Fibroblast of skin of abdomen (primary cell): Measurements from ENCODE around the gene SHC2. TPM values are rescaled to one million over a fixed set of nuclear protein-coding genes. Genes with fewer than 3 reads are reported as not detected.

Experiments used
- DNase-seq: peaks from one replicate; pipeline ENCODE4 v3.0.0-alpha.2; 2013
- polyA plus RNA-seq, 2 experiments: library from polyadenylated mRNA; unstranded; fragments of 120-200 nt; gene quantifications; one replicate each; pipeline ENCODE4 v1.2.1, GENCODE V29; 2013; ENCODE audit not compliant: insufficient read length in 2 of 2

SHC2 gene
- polyA plus RNA-seq (2013, experiment 1 of 2; ENCODE audit: insufficient read length): 1.9 TPM
- 1.6 TPM for polyA plus RNA-seq (2013, experiment 2 of 2; ENCODE audit: insufficient read length)

GRCh38 chr19:460877-461720 lies at the start of gene SHC2:
TSS of gene SHC2 (minus strand) at chr19:461033. CDS start at chr19:460996, 37 bp downstream.
- no peak for DNase-seq

DNA sequence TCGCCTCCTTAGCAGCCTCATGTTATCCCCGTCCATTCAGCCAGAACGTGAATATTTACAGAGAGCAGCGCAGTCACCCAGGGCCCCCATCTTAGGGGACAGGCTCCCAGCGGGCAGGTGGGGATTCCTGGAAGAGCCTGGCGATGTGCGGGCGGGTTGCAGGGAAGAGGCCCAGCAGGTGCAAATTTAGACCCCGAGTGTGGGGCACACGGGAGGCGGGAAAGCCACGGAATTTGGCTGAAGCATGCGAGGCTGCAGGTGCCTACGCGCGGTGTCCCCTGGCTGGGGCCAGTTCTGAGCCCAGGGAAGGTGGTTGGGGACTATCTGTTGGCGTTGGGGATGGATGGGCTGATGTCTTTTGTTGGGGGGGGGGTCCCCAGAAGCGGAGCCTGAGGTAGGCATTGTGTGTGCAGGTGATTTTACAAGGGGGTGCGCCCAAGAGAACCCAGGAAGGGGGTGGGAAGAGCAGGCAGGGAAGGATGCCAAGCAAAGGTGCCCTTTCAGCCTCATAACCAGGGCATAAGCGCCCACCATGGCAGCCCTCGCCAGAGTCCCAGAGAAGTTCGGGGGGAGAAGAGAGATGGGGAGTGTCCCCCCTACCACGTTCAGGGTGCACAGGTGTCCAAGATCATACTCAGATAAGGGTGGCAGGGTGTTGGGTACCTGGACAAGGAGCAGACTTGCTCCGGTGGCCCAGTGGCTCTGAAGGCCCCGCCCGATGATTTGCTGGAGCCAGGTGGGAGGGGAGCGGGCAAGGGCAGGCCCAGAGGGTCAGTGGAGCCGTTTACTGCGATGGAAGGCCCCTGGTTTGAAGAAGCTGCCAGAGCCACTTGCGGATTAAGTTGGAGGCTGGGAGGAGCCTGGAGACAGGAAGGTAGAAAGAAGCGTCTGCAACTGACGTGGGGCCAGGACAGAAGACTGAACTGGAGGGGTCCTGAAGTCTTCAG lies 47.6 kb upstream of the SHC2 start:
- DNase-seq: no peak

DNA sequence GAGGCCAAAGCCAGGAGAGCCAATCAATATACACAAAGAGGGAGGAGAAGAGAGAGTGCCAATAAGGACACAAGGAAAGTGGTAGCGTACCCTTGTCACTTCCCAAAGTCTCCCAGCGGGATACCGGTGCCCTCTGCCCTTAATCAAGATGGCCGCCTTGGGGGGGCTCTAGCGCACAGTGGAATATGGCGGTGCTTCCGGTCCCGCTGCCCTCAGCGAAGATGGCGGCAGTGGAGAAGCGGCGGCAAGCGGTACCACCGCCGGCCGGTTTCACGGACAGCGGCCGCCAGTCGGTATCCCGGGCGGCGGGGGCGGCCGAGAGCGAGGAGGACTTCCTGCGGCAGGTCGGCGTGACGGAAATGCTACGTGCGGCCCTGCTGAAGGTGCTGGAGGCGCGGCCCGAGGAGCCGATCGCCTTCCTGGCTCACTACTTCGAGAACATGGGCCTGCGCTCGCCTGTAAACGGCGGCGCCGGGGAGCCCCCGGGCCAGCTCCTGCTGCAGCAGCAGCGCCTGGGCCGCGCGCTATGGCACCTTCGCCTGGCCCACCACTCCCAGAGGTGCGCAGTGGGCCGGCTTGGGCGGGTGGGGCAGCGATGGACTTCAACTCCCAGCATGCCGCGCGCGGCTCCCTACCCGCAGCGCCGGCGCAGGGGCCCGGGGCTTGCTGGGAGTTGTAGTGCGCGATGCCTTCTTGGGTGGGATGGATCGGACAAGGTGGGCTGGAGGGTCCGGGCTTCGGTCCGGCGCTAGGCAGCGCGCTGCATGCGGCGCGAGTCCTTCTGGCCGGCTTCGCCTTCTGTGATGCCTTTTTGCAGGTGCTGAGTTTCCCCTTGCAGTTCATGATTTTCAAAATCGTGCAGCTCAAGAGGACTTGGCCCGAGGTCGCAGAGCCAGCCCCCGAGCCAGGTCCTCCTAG lies 46.7 kb upstream of the SHC2 start, which contains the start of gene TPGS1:
Gene TPGS1 (plus strand): TSS at position 212 of the 918 bp plus-strand sequence. CDS start 10 bp downstream, at position 222.
- peak; percentile 68 for DNase-seq

DNA sequence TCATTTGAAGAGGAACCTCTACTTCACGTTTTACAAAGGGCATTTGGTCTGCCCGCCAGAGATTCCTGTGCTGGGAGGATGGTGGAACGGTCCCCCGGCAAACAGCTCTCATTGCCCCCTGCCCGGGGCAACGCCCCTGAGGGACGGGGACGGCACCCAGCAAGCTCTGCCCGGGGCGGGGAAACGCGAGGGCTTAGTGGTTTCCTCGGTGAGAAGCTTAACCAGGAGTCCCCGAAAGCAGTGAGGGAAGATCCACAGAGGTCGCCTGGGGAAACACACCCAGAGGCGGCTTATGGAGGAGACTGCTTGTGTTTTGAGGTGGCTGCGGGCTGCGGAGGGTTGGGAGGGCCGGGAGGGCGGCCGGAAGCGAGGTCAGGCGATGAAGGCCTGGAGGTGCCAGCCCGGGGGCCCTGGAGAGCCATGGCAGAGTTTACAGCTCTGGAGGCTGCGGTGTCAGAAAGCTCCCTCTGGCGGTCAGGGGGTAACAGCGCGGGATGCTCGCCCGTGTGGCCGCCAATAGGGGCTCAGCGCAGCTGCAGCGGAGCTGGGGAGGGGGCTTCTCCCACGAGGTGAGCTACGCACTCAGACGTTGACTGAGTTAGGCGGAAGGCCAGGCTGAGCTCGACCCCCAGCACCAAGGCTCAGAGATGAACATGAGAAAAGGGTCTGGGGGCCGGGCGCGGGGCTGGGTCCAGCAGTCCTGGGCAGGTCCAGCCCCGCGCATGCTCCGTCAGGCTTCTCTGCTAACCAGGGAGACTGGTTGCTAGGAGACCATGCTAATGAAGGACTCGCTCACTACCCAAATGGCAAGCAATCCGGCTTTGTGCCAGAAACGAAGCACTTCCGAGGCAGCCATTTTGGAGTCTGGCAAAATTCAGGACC lies 45.8 kb upstream of the SHC2 start:
- DNase-seq: peak; percentile 100

DNA sequence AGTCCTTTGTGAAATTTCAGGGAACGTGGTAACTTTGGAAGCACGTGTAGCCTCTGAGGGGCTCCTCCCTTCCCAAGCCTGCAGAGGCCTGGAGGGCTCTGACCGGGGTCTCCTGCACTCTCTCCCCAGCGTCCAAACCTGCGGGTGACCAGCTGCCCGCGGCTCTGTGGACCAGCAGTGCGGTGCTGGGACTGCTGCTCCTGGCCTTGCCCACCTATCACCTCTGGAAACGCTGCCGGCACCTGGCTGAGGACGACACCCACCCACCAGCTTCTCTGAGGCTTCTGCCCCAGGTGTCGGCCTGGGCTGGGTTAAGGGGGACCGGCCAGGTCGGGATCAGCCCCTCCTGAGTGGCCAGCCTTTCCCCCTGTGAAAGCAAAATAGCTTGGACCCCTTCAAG lies 43.8 kb upstream of the SHC2 start:
- no peak for DNase-seq

- no peak for DNase-seq
Measured at GRCh38 chr19:501646-502045, 40.8 kb upstream of the SHC2 start.

DNA sequence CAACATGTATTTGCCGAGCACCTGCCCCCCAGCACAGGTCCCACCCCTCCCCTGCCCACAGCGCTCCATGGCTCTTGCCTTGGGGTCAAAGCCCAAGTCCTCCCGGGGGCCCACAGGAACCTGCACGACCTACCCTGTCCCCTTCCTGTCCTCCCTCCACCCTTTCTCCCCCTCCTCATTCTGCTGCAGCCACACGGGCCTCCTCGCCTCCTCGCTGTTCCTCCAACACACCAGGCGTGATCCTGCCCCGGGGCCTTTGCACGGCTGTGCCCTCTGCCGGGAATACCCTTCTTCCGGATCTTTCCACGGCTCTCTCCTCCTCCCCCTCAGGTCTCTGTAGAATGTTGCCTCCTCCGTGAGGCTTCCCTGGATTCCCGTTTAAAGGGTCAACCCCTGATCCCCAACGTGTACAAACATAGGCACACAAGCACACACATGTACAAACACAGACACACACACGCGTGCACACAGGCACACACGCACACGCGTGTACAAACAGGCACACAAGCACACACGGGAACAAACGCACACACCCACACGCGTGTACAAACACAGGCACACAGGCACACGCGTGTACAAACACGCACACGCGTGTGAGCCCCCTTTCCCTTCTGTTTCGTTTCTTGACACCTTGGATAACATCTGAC lies 38.3 kb upstream of the SHC2 start:
- no peak for DNase-seq

- DNase-seq: no peak
Measured at GRCh38 chr19:498511-498891, 37.7 kb upstream of the SHC2 start.

DNA sequence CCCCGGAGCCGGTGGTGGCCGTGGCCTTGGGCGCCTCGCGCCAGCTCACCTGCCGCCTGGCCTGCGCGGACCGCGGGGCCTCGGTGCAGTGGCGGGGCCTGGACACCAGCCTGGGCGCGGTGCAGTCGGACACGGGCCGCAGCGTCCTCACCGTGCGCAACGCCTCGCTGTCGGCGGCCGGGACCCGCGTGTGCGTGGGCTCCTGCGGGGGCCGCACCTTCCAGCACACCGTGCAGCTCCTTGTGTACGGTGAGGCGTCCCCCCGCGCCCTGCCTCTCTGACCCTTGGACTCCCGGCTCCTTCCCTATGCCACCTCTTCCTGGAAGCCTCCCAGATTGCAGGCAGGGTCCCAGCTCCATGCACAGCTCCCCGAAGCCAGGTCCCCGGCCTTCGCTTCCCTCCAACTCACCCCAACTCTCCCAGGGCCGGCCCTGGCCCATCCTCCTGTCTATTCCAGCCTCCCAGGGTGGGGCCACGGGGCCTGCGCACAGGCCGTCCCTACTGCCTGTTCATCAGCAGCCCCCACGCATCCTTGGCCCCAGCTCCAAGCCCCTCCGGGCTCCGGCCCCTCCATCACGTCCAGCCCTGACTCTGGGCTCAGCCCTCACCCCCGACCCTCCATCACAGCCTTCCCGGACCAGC lies 37.2 kb upstream of the SHC2 start:
- DNase-seq: no peak

GRCh38 chr19:497491-497868 lies 36.6 kb upstream of the SHC2 start:
- no peak for DNase-seq

DNA sequence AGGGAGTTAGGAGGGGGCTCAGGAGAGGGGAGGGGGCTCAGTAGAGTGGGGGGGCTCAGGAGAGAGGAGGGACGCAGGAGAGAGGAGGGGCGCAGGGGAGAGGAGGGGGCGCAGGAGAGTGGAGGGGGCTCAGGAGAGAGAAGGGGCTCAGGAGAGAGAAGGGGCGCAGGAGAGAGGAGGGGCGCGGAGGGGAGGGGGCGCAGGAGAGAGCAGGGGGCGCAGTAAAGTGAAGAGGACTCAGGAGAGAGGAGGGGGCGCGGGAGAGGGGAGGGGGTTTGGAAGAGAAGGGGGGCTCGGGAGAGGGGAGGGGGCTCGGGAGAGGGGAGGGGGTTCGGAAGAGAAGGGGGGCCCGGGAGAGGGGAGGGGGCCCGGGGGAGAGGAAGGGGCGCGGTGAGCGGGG lies 36.2 kb upstream of the SHC2 start:
- no peak for DNase-seq

DNA sequence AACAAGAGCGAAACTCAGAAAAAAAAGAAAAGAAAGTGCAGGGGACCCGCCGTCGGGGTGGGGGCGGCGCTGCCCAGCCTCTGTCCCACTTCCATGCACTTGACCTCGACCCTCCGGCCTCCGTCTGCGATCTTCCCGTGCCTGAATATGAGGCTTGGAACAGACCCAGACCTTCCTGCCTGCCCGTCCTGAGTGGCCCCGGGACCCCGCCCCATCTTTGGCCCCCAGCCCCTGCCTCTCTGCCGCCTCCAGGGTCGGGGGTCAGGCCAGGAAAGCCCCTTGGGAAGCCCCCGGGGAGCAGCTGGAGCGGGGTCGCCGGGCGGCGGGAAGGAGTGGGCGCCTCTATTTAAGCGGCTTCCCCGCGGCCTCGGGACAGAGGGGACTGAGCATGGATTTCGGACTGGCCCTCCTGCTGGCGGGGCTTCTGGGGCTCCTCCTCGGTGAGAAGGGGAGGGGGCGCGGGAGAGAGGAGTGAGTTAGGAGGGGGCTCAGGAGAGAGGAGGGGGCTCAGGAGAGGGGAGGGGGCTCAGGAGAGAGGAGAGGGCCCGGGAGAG lies 35.4 kb upstream of the SHC2 start, which contains the start of gene MADCAM1:
Gene MADCAM1 (plus strand): TSS at position 375 of the 554 bp plus-strand sequence. CDS start 14 bp downstream, at position 389.
- no peak for DNase-seq

- DNase-seq: peak; percentile 31
Measured at GRCh38 chr19:495402-496111, 34.7 kb upstream of the SHC2 start.

GRCh38 chr19:495081-495401 lies 34.2 kb upstream of the SHC2 start:
- no peak for DNase-seq

GRCh38 chr19:494171-495080 lies 33.6 kb upstream of the SHC2 start:
- DNase-seq: no peak

GRCh38 chr19:493391-494170 lies 32.7 kb upstream of the SHC2 start:
- no peak for DNase-seq

GRCh38 chr19:492091-492531 lies 31.3 kb upstream of the SHC2 start:
- no peak for DNase-seq
